Keratinocyte (primary cell): ENCODE data around the gene CCDC12.

Experiments
- CTCF ChIP-seq, 3 experiments: IDR thresholded peaks in 1 of 3; conservative IDR thresholded peaks in 1 of 3; optimal IDR thresholded peaks in 1 of 3; 2 replicates in 2 of 3; 3 replicates in 1 of 3; pipeline versions ENCODE3 to v1.5.1; 2011; ENCODE audit warnings: low read length in 3 of 3, mild to moderate bottlenecking in 3 of 3, moderate library complexity in 2 of 3, control low read depth in 1 of 3, inconsistent platforms in 1 of 3; ENCODE audit not compliant: insufficient read depth in 2 of 3; ENCODE audit errors: extremely low read depth in 1 of 3
- EZH2 ChIP-seq: IDR thresholded peaks from one replicate; pipeline ENCODE4 v1.6.1; 2012; ENCODE audit warnings: inconsistent platforms, mild to moderate bottlenecking, low read length, moderate library complexity

- no peak for TF ChIP-seq CTCF (optimal IDR thresholded peaks at IDR 0.05 in 1 of 3, IDR thresholded peaks at IDR 0.05 in 1 of 3, conservative IDR thresholded peaks at IDR 0.05 in 1 of 3; ENCODE audit: extremely low read depth in 1 of 3, insufficient read depth in 2 of 3, low read length in 3 of 3)
- no peak for TF ChIP-seq EZH2
These were observed 31.8 kb upstream of the CCDC12 start for GRCh38 chr3:47008234-47008796.
